K562 (cell line): ENCODE measurements around the gene RXRA. TPM values are rescaled to one million over a fixed set of nuclear protein-coding genes. Genes with fewer than 3 reads are reported as not detected.

Source experiments
- ATAC-seq: fragments of 200-7000 bp; cut with Tn5 transposase; 3 replicates; pipeline ENCODE4 v1.9.1; 2020; ENCODE audit warnings: moderate library complexity
- BruUV-seq: library from RNA; stranded (reverse); fragments of 400-500 nt; replicated peaks from 2 replicates; lab custom pipeline; 2021; lab: Mats Ljungman, UMichigan
- CTCF ChIA-PET: fragments of 300-600 bp; formaldehyde crosslinking; extraction: SDS; loops from one replicate; lab custom pipeline; 2021; ENCODE audit warnings: low intra/inter-chr PET ratio; lab: Yijun Ruan, JAX
- POLR2A ChIA-PET: fragments of 300-600, 350-650 bp; sonication (Branson Sonifier 250); formaldehyde crosslinking; extraction: SDS; loops from one replicate; lab custom pipeline; 2021; ENCODE audit warnings: antibody characterized with exemption, inconsistent platforms; lab: Yijun Ruan, JAX
- DNase-seq, 4 experiments: peaks; one replicate each; pipeline versions ENCODE4 v3.0.0 to v3.0.0-alpha.2; 2011 to 2018; ENCODE audit warnings: low spot score in 3 of 4, mixed read lengths in 3 of 4; ENCODE audit errors: extremely low read depth in 1 of 4
- FAIRE-seq: peaks from 2 replicates; lab custom pipeline; 2011; peaks lifted over from hg19 to GRCh38; lab: Jason Lieb, UNC
- H2AFZ ChIP-seq: 2 replicates; pipeline ENCODE4 v1.6.0; 2011; ENCODE audit warnings: low read depth, low read length, control low read depth, inconsistent platforms
- H3K27ac ChIP-seq: fragments of 200-600 bp; 3 replicates; pipeline ENCODE4 v1.8.0; 2011; ENCODE audit warnings: low read depth, mild to moderate bottlenecking, control low read depth, inconsistent platforms, low read length, moderate library complexity, mixed read lengths; ENCODE audit errors: extremely low read depth
- H3K27me3 ChIP-seq, 2 experiments: fragments of 300-600 bp in 1 of 2; 2 replicates in 1 of 2; 3 replicates in 1 of 2; pipeline versions ENCODE4 v1.6.0 to v1.8.0; 2011; ENCODE audit warnings: inconsistent platforms in 2 of 2, low read length in 2 of 2, mild to moderate bottlenecking in 1 of 2, mixed read lengths in 1 of 2, moderate library complexity in 1 of 2; ENCODE audit not compliant: control insufficient read depth in 2 of 2, insufficient read depth in 2 of 2
- H3K36me3 ChIP-seq: fragments of 300-600 bp; 3 replicates; pipeline ENCODE4 v1.8.0; 2011; ENCODE audit warnings: mild to moderate bottlenecking, low read length, inconsistent platforms; ENCODE audit not compliant: control insufficient read depth, insufficient read depth
- H3K4me1 ChIP-seq, 2 experiments: fragments of 200-600 bp in 1 of 2; replicated peaks in 1 of 2; 2 replicates in 1 of 2; 3 replicates in 1 of 2; pipeline versions ENCODE4 v1.5.1 to v1.8.0; 2011; ENCODE audit warnings: inconsistent platforms in 2 of 2, low read length in 2 of 2, mild to moderate bottlenecking in 1 of 2, mixed read lengths in 1 of 2, moderate library complexity in 1 of 2; ENCODE audit not compliant: control insufficient read depth in 2 of 2, insufficient read depth in 2 of 2
- H3K4me2 ChIP-seq: 2 replicates; pipeline ENCODE4 v1.6.1; 2011; ENCODE audit warnings: low read length, control low read depth, inconsistent platforms, mixed read lengths; ENCODE audit not compliant: insufficient read depth
- H3K4me3 ChIP-seq: fragments of 200-600 bp; sonication (generic), shearing (Covaris generic); 2 replicates; pipeline ENCODE4 v1.5.1; 2016; ENCODE audit warnings: control low read depth, inconsistent platforms
- H3K79me2 ChIP-seq: fragments of 200-600 bp; 3 replicates; pipeline ENCODE4 v1.8.0; 2011; ENCODE audit warnings: low read length, inconsistent platforms; ENCODE audit not compliant: control insufficient read depth, insufficient read depth
- H3K9ac ChIP-seq, 2 experiments: 2 replicates each; pipeline versions ENCODE4 v1.6.0 to v1.6.1; 2011; ENCODE audit warnings: low read depth in 2 of 2, low read length in 2 of 2, control low read depth in 1 of 2, inconsistent platforms in 1 of 2, mild to moderate bottlenecking in 1 of 2, mixed read lengths in 1 of 2; ENCODE audit not compliant: insufficient read depth in 1 of 2
- H3K9me1 ChIP-seq: one replicate; pipeline ENCODE4 v1.6.0; 2011; ENCODE audit warnings: inconsistent platforms, mild to moderate bottlenecking, low read length, moderate library complexity; ENCODE audit not compliant: control insufficient read depth, insufficient read depth
- H3K9me3 ChIP-seq: replicated peaks from 2 replicates; pipeline ENCODE4 v1.5.1; 2011; ENCODE audit warnings: low read depth, low read length, inconsistent platforms; ENCODE audit not compliant: control insufficient read depth, insufficient read depth
- H4K20me1 ChIP-seq: replicated peaks from 2 replicates; pipeline ENCODE4 v1.6.1; 2011; ENCODE audit warnings: low read length, inconsistent platforms, mixed read lengths; ENCODE audit not compliant: control insufficient read depth, insufficient read depth
- BHLHE40 ChIP-seq: IDR thresholded peaks from 2 replicates; pipeline ENCODE4 v1.6.1; 2011; ENCODE audit warnings: low read length, improper control_type of control experiment
- CBX5 ChIP-seq: IDR thresholded peaks from 2 replicates; pipeline ENCODE4 v1.6.1; 2014; ENCODE audit warnings: low read depth, borderline replicate concordance
- CREM ChIP-seq: IDR thresholded peaks from 2 replicates; pipeline ENCODE4 v1.6.1; 2014; ENCODE audit warnings: antibody characterized with exemption, low read depth
- FOSL1 ChIP-seq: fragments of 200-800 bp; sonication (Bioruptor generic); conservative IDR thresholded peaks from 2 replicates; pipeline ENCODE4 v1.6.1; 2016; ENCODE audit warnings: missing genetic modification characterization, missing compliant biosample characterization
- JUND ChIP-seq, 2 experiments: IDR thresholded peaks; 2 replicates in 1 of 2; 3 replicates in 1 of 2; pipeline ENCODE4 v1.6.1; 2011; ENCODE audit warnings: borderline replicate concordance in 2 of 2, low read depth in 2 of 2, low read length in 2 of 2, improper control_type of control experiment in 1 of 2, missing biosample characterization in 1 of 2, missing genetic modification characterization in 1 of 2, missing genetic modification reagents in 1 of 2
- L3MBTL2 ChIP-seq: fragments of 450-650 bp; IDR thresholded peaks from 2 replicates; pipeline ENCODE4 v1.6.1; 2016; ENCODE audit warnings: mild to moderate bottlenecking, moderate library complexity
- MECOM ChIP-seq: fragments of 250-450 bp; sonication (Bioruptor Pico); IDR thresholded peaks from 2 replicates; pipeline ENCODE4 v1.8.0; 2022; ENCODE audit warnings: inconsistent platforms
- MYC ChIP-seq, 2 experiments: fragments of 250-450 bp in 1 of 2; sonication (Bioruptor Pico) in 1 of 2; IDR thresholded peaks; 2 replicates each; pipeline versions ENCODE4 v1.5.1 to v1.6.1; 2012 to 2021; ENCODE audit warnings: low read depth in 2 of 2, borderline replicate concordance in 1 of 2, improper control_type of control experiment in 1 of 2, low read length in 1 of 2, mild to moderate bottlenecking in 1 of 2, moderate library complexity in 1 of 2
- NR2C2 ChIP-seq, 2 experiments: fragments of 200-800 bp in 1 of 2; sonication (Bioruptor generic) in 1 of 2; sonication (generic) in 1 of 2; formaldehyde crosslinking in 1 of 2; IDR thresholded peaks; 2 replicates each; pipeline versions ENCODE4 v1.6.1 to v1.8.0; 2016 to 2022; ENCODE audit warnings: mild to moderate bottlenecking in 1 of 2, missing compliant biosample characterization in 1 of 2, missing genetic modification characterization in 1 of 2, missing genetic modification reagents in 1 of 2
- RBM25 ChIP-seq: fragments of 200-400 bp; formaldehyde crosslinking; IDR thresholded peaks from 2 replicates; pipeline ENCODE4 v1.6.1; 2018; ENCODE audit warnings: low read length, low read depth, moderate library complexity; ENCODE audit not compliant: severe bottlenecking
- RCOR1 ChIP-seq, 2 experiments: IDR thresholded peaks; 2 replicates each; pipeline ENCODE4 v1.6.1; 2012; ENCODE audit warnings: low read depth in 2 of 2, low read length in 2 of 2, borderline replicate concordance in 1 of 2, improper control_type of control experiment in 1 of 2
- SPI1 ChIP-seq: IDR thresholded peaks from 2 replicates; pipeline ENCODE4 v1.6.1; 2011; ENCODE audit warnings: low read depth, low read length, control low read depth, borderline replicate concordance
- SRSF3 ChIP-seq: fragments of 200-400 bp; formaldehyde crosslinking; IDR thresholded peaks from 2 replicates; pipeline ENCODE4 v1.6.1; 2016; ENCODE audit warnings: mild to moderate bottlenecking, low read length, moderate library complexity; ENCODE audit not compliant: insufficient read depth
- ZNF239 ChIP-seq: fragments of 250-450 bp; sonication (Bioruptor Pico); IDR thresholded peaks from 2 replicates; pipeline ENCODE4 v1.4.0; 2020; ENCODE audit warnings: mild to moderate bottlenecking
- WGBS: fragments of 100-300 bp; shearing (Covaris generic); methylation state at CpG from one replicate; pipeline ENCODE4 v1.1.6; 2016; ENCODE audit warnings: low coverage, mixed read lengths; ENCODE audit not compliant: insufficient coverage; ENCODE audit errors: missing lambda C conversion rate; 5-methylcytosine and 5-hydroxymethylcytosine counted together
- in situ Hi-C: fragments of 300-500 bp; cut with MboI; formaldehyde crosslinking; loops from 4 replicates; pipeline ENCODE4 v1.15.0; 2018; ENCODE audit warnings: inconsistent platforms, mixed read lengths
- intact Hi-C: fragments of 100-400 bp; cut with micrococcal nuclease; formaldehyde crosslinking; loops from 2 replicates; pipeline ENCODE4 v1.14.2; 2022
- polyA plus RNA-seq, 8 experiments: library from polyadenylated mRNA; depleted of rRNA in 4 of 8; stranded (reverse) in 5 of 8; unstranded in 3 of 8; fragments of >200 nt; fragmentation: Nextera tagmentation in 2 of 8; fragmentation: Illumina TruSeq in 1 of 8; extraction: Ambion mirVana in 2 of 8; extraction: Trizol in 1 of 8; gene quantifications; 2 replicates each; pipeline versions ENCODE4 v1.2.1 to v1.2.3, GENCODE V29; 2011 to 2014; ENCODE audit warnings: inconsistent platforms in 1 of 8, missing spikeins in 1 of 8
- total RNA-seq, 7 experiments: library from RNA; depleted of rRNA in 6 of 7; stranded (reverse); fragments of >200 nt in 6 of 7; fragmentation: Illumina TruSeq in 2 of 7; extraction: Trizol in 2 of 7; gene quantifications; 2 replicates each; pipeline versions ENCODE4 v1.2.1 to v1.2.3, GENCODE V29; 2011 to 2021; ENCODE audit warnings: low replicate concordance in 1 of 7
- TF ChIP-seq, protein P1 (sequence below): fragments of 200-800 bp; sonication (Bioruptor generic); IDR thresholded peaks from 2 replicates; pipeline ENCODE4 v1.6.1; 2017; ENCODE audit warnings: missing genetic modification characterization, missing compliant biosample characterization
- TF ChIP-seq, protein P2 (sequence below): sonication (generic); formaldehyde crosslinking; IDR thresholded peaks from 2 replicates; pipeline ENCODE4 v1.9.0; 2022; ENCODE audit warnings: mild to moderate bottlenecking, missing genetic modification reagents
- TF ChIP-seq, protein P3 (sequence below): IDR thresholded peaks from 2 replicates; pipeline ENCODE4 v1.6.1; 2014; ENCODE audit warnings: antibody characterized with exemption

The RXRA gene
- total and polyA plus RNA-seq, 9 of the 15 experiments (the other 6 are each of a cell fraction or from before 2014, with no cell fraction given) = 0.35 to 23.6 (median 4.6) TPM

DNA sequence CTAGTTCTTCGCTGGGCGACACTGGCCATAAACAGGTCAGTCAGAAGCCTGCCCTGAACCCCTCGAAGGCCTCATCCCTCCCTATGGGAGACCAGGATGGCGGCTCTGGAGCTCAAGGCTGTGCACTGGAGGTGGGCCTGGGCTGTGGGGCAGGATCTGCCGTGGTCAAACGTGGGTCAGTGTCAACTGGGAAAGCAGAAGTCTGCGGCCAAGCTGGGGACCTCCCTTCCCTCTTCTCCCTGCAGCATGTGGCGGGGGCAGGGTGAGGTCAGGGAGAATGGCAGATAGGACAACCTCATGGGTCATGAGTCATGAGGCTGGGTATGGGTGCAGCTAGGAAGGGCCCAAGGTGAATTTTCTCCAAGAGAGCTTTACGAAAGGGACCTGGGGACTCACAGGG lies 132.9 kb downstream of the RXRA start:
- DNase-seq = peak; percentile 30 to 47 (median 40)
- ChIA-PET CTCF (no interaction called here), POLR2A (interaction anchor here (0.6 to 1.2 kb wide), 3 partner anchors 10 to 17 kb away, joined by 3 to 5 read pairs (median 3); no protein-coding TSS in a partner anchor)
- Histone ChIP-seq H3K9me3 (0 out of 2 replicates have a peak, but pooled peaks cover 2% of the 10 kb centered on the region), H3K9ac (no peak overlapping the region), H3K4me3 (no peak overlapping the region), H3K27ac (no peak overlapping the region), H3K4me2 (no peak overlapping the region; the same call in 1 of the 2 replicates), H4K20me1 (peaks cover 4% of the 10 kb centered on the region; the same call in 1 of the 2 replicates), H3K9me1 (no peaks in the 10 kb centered on the region), H2AFZ (no peak overlapping the region), H3K27me3 (peaks cover 0 to 21% of the 10 kb centered on the region in 2 experiments; a peak in 3 of 5 replicates), H3K4me1 (peaks cover 0 to 41% of the 10 kb centered on the region in 2 experiments; a peak in 3 of 5 replicates), H3K79me2 (no peaks in the 10 kb centered on the region), H3K36me3 (no peaks in the 10 kb centered on the region)
- intact Hi-C loops (no loop called here), in situ Hi-C loops (no loop called here)
- ATAC-seq = peak; percentile 48
- WGBS = 20% methylated on average over 8 of the region's 9 CpGs
- BruUV-seq = no TSS peak
- FAIRE-seq = no peak
- peak; percentile 67; the same call in 1 of the 2 replicates for TF ChIP-seq SPI1
- no peak for TF ChIP-seq NR2C2 (CRISPR knock-in tag; IDR thresholded peaks at IDR 0.05)
- TF ChIP-seq NR2C2 (tag; IDR thresholded peaks at IDR 0.05) = peak; percentile 78
- TF ChIP-seq BHLHE40 = peak; percentile 33; the same call in 1 of the 2 replicates
- TF ChIP-seq, protein P1, sequence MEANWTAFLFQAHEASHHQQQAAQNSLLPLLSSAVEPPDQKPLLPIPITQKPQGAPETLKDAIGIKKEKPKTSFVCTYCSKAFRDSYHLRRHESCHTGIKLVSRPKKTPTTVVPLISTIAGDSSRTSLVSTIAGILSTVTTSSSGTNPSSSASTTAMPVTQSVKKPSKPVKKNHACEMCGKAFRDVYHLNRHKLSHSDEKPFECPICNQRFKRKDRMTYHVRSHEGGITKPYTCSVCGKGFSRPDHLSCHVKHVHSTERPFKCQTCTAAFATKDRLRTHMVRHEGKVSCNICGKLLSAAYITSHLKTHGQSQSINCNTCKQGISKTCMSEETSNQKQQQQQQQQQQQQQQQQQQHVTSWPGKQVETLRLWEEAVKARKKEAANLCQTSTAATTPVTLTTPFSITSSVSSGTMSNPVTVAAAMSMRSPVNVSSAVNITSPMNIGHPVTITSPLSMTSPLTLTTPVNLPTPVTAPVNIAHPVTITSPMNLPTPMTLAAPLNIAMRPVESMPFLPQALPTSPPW (CRISPR knock-in tag) = peak; percentile 42; the same call in 1 of the 2 replicates
- no peak for TF ChIP-seq MECOM (CRISPR knock-in tag)
- 0 out of 2 replicates have a peak, but pooled peaks have one; percentile 18 for TF ChIP-seq CREM
- TF ChIP-seq JUND (IDR thresholded peaks at IDR 0.05; ENCODE audit: borderline replicate concordance, low read depth, low read length) = peak; percentile 59
- TF ChIP-seq JUND (tag; IDR thresholded peaks at IDR 0.05; ENCODE audit: borderline replicate concordance, low read depth, low read length) = peak; percentile 72; the same call in 1 of the 3 replicates
- TF ChIP-seq L3MBTL2 = peak; percentile 64; the same call in 1 of the 2 replicates
- peak; percentile 60 for TF ChIP-seq MYC (IDR thresholded peaks at IDR 0.05; ENCODE audit: low read depth, low read length)
- no peak for TF ChIP-seq MYC (CRISPR knock-in tag; IDR thresholded peaks at IDR 0.05; ENCODE audit: borderline replicate concordance, low read depth)
- TF ChIP-seq ZNF239 (CRISPR knock-in tag) = no peak
- TF ChIP-seq SRSF3 = no peak
- TF ChIP-seq, protein P2, sequence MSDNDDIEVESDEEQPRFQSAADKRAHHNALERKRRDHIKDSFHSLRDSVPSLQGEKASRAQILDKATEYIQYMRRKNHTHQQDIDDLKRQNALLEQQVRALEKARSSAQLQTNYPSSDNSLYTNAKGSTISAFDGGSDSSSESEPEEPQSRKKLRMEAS (CRISPR knock-in tag) = peak; percentile 85
- TF ChIP-seq CBX5 = no peak
- peak in 1 of 2 experiments; percentile 6; a peak in 1 of 4 replicates for TF ChIP-seq RCOR1 (IDR thresholded peaks at IDR 0.05; ENCODE audit: borderline replicate concordance in 1 of 2, low read depth in 2 of 2, low read length in 2 of 2)
- TF ChIP-seq, protein P3, sequence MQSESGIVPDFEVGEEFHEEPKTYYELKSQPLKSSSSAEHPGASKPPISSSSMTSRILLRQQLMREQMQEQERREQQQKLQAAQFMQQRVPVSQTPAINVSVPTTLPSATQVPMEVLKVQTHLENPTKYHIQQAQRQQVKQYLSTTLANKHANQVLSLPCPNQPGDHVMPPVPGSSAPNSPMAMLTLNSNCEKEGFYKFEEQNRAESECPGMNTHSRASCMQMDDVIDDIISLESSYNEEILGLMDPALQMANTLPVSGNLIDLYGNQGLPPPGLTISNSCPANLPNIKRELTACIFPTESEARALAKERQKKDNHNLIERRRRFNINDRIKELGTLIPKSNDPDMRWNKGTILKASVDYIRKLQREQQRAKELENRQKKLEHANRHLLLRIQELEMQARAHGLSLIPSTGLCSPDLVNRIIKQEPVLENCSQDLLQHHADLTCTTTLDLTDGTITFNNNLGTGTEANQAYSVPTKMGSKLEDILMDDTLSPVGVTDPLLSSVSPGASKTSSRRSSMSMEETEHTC = peak; percentile 46; the same call in 1 of the 2 replicates
- TF ChIP-seq RBM25 = no peak
- peak; percentile 88 for TF ChIP-seq FOSL1 (tag)
